ENCODE results near the gene TMEM179B.

Gene TMEM179B

GRCh38 chr11:62810748-62811147 is 23.5 kb downstream of the TMEM179B start:
- TF ChIP-seq SIN3A (IDR thresholded peaks at IDR 0.05; ENCODE audit: borderline replicate concordance, insufficient read depth, low read length) (no peak), POLR2AphosphoS5 (IDR thresholded peaks at IDR 0.05; ENCODE audit: low read depth, low read length) (no peak), TAF1 (IDR thresholded peaks at IDR 0.05; ENCODE audit: borderline replicate concordance, insufficient read depth, low read length) (no peak), FOXP2 (optimal IDR thresholded peaks at IDR 0.05; ENCODE audit: borderline replicate concordance, extremely low read depth, extremely low read length, insufficient read depth) (no peak)
- TF ChIP-seq, protein P1, sequence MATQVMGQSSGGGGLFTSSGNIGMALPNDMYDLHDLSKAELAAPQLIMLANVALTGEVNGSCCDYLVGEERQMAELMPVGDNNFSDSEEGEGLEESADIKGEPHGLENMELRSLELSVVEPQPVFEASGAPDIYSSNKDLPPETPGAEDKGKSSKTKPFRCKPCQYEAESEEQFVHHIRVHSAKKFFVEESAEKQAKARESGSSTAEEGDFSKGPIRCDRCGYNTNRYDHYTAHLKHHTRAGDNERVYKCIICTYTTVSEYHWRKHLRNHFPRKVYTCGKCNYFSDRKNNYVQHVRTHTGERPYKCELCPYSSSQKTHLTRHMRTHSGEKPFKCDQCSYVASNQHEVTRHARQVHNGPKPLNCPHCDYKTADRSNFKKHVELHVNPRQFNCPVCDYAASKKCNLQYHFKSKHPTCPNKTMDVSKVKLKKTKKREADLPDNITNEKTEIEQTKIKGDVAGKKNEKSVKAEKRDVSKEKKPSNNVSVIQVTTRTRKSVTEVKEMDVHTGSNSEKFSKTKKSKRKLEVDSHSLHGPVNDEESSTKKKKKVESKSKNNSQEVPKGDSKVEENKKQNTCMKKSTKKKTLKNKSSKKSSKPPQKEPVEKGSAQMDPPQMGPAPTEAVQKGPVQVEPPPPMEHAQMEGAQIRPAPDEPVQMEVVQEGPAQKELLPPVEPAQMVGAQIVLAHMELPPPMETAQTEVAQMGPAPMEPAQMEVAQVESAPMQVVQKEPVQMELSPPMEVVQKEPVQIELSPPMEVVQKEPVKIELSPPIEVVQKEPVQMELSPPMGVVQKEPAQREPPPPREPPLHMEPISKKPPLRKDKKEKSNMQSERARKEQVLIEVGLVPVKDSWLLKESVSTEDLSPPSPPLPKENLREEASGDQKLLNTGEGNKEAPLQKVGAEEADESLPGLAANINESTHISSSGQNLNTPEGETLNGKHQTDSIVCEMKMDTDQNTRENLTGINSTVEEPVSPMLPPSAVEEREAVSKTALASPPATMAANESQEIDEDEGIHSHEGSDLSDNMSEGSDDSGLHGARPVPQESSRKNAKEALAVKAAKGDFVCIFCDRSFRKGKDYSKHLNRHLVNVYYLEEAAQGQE (IDR thresholded peaks at IDR 0.05; ENCODE audit: insufficient read depth in 1 of 2, low read depth in 2 of 2, low read length in 2 of 2) = no peak

- no peak for TF ChIP-seq POLR2AphosphoS5 (IDR thresholded peaks at IDR 0.05; ENCODE audit: low read depth, low read length)
- TF ChIP-seq SIN3A (IDR thresholded peaks at IDR 0.05; ENCODE audit: borderline replicate concordance, insufficient read depth, low read length) = no peak
- TF ChIP-seq, protein P1 (IDR thresholded peaks at IDR 0.05; ENCODE audit: insufficient read depth in 1 of 2, low read depth in 2 of 2, low read length in 2 of 2) = no peak
- no peak for TF ChIP-seq TAF1 (IDR thresholded peaks at IDR 0.05; ENCODE audit: borderline replicate concordance, insufficient read depth, low read length)
- TF ChIP-seq FOXP2 (optimal IDR thresholded peaks at IDR 0.05; ENCODE audit: borderline replicate concordance, extremely low read depth, extremely low read length, insufficient read depth) = no peak
Observed at GRCh38 chr11:62811659-62812058, 24.5 kb downstream of the TMEM179B start.

DNA sequence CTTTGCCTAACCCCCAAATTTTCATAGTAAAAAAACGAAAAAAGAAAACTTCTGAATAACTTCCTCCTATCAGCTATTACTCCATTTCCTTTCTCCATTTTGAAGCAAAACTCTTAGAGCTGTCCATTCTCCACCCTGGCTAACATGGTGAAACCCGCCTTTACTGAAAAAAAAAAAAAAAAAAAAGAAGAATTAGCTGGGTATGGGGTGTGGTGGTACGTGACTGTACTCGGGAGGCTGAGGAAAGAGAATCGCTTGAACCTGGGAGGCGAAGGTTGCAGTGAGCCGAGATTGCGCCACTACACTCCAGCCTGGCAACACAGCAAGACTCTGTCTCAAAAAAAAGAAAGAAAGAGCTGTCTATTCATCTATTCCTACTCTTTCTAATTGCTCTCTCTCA is 29.4 kb downstream of the TMEM179B start:
- TF ChIP-seq TAF1 (IDR thresholded peaks at IDR 0.05; ENCODE audit: borderline replicate concordance, insufficient read depth, low read length) (no peak), FOXP2 (optimal IDR thresholded peaks at IDR 0.05; ENCODE audit: borderline replicate concordance, extremely low read depth, extremely low read length, insufficient read depth) (no peak), POLR2AphosphoS5 (IDR thresholded peaks at IDR 0.05; ENCODE audit: low read depth, low read length) (no peak), SIN3A (IDR thresholded peaks at IDR 0.05; ENCODE audit: borderline replicate concordance, insufficient read depth, low read length) (no peak)
- TF ChIP-seq, protein P1 (IDR thresholded peaks at IDR 0.05; ENCODE audit: insufficient read depth in 1 of 2, low read depth in 2 of 2, low read length in 2 of 2) = no peak

GRCh38 chr11:62817129-62817528 is 29.9 kb downstream of the TMEM179B start:
- no peak for TF ChIP-seq FOXP2 (optimal IDR thresholded peaks at IDR 0.05; ENCODE audit: borderline replicate concordance, extremely low read depth, extremely low read length, insufficient read depth)
- TF ChIP-seq POLR2AphosphoS5 (IDR thresholded peaks at IDR 0.05; ENCODE audit: low read depth, low read length) = no peak
- TF ChIP-seq, protein P1 (IDR thresholded peaks at IDR 0.05; ENCODE audit: insufficient read depth in 1 of 2, low read depth in 2 of 2, low read length in 2 of 2) = no peak
- no peak for TF ChIP-seq SIN3A (IDR thresholded peaks at IDR 0.05; ENCODE audit: borderline replicate concordance, insufficient read depth, low read length)
- TF ChIP-seq TAF1 (IDR thresholded peaks at IDR 0.05; ENCODE audit: borderline replicate concordance, insufficient read depth, low read length) = no peak

GRCh38 chr11:62823677-62824076 is 36.5 kb downstream of the TMEM179B start:
- TF ChIP-seq SIN3A (IDR thresholded peaks at IDR 0.05; ENCODE audit: borderline replicate concordance, insufficient read depth, low read length) (no peak), POLR2AphosphoS5 (IDR thresholded peaks at IDR 0.05; ENCODE audit: low read depth, low read length) (no peak), FOXP2 (optimal IDR thresholded peaks at IDR 0.05; ENCODE audit: borderline replicate concordance, extremely low read depth, extremely low read length, insufficient read depth) (no peak), TAF1 (IDR thresholded peaks at IDR 0.05; ENCODE audit: borderline replicate concordance, insufficient read depth, low read length) (no peak)
- TF ChIP-seq, protein P1 (IDR thresholded peaks at IDR 0.05; ENCODE audit: insufficient read depth in 1 of 2, low read depth in 2 of 2, low read length in 2 of 2) = no peak
